Endothelial cell of hepatic sinusoid (primary cell): ENCODE measurements around the gene MYCBP2.
"Not testable (repeated sequence)": the region's sequence is repeated elsewhere in the genome, so short reads cannot be mapped to it uniquely, and the experiment has no call there.

Source experiments
- in situ Hi-C: cut with HindIII; loops from 2 replicates; pipeline ENCODE4 v1.10.0; 2017; ENCODE audit warnings: low sequenced_read_pairs

MYCBP2 gene

GRCh38 chr13:77339408-77339807 is 12.5 kb upstream of the MYCBP2 start:
- in situ Hi-C loops, result no loop called here

GRCh38 chr13:77338961-77339401 is 12.1 kb upstream of the MYCBP2 start:
- in situ Hi-C loops, result no loop called here

- in situ Hi-C loops, result no loop called here
Measured at GRCh38 chr13:77338329-77338728, 11.4 kb upstream of the MYCBP2 start.

GRCh38 chr13:77337159-77337558 is 10.3 kb upstream of the MYCBP2 start:
- in situ Hi-C loops, result no loop called here

GRCh38 chr13:77335543-77335942 is 8.6 kb upstream of the MYCBP2 start:
- in situ Hi-C loops, result no loop called here

GRCh38 chr13:77333594-77333993 is 6.7 kb upstream of the MYCBP2 start:
- in situ Hi-C loops, result no loop called here

GRCh38 chr13:77331421-77331820 is 4.5 kb upstream of the MYCBP2 start:
- in situ Hi-C loops, result no loop called here

GRCh38 chr13:77329911-77330584 is 3.2 kb upstream of the MYCBP2 start:
- in situ Hi-C loops, result no loop called here

- in situ Hi-C loops, result no loop called here
Measured at GRCh38 chr13:77329133-77329910, 2.4 kb upstream of the MYCBP2 start.

GRCh38 chr13:77328819-77329132 is 1.9 kb upstream of the MYCBP2 start:
- in situ Hi-C loops, result no loop called here

GRCh38 chr13:77325371-77325980 is 1.4 kb downstream of the MYCBP2 start:
- in situ Hi-C loops, result no loop called here

- in situ Hi-C loops, result no loop called here
Measured at GRCh38 chr13:77323858-77324257, 3.0 kb downstream of the MYCBP2 start.

GRCh38 chr13:77319536-77319935 is 7.4 kb downstream of the MYCBP2 start:
- in situ Hi-C loops, result no loop called here

GRCh38 chr13:77318741-77319140 is 8.2 kb downstream of the MYCBP2 start:
- in situ Hi-C loops, result no loop called here

GRCh38 chr13:77316430-77316829 is 10.5 kb downstream of the MYCBP2 start:
- in situ Hi-C loops, result no loop called here

- in situ Hi-C loops, result not testable (repeated sequence)
Measured at GRCh38 chr13:77315509-77315908, 11.4 kb downstream of the MYCBP2 start.

GRCh38 chr13:77313923-77314322 is 13.0 kb downstream of the MYCBP2 start:
- in situ Hi-C loops, result no loop called here

GRCh38 chr13:77312311-77312710 is 14.6 kb downstream of the MYCBP2 start:
- in situ Hi-C loops, result no loop called here

- in situ Hi-C loops, result no loop called here
Measured at GRCh38 chr13:77310579-77311279, 16.2 kb downstream of the MYCBP2 start.

- in situ Hi-C loops, result no loop called here
Measured at GRCh38 chr13:77310161-77310560, 16.7 kb downstream of the MYCBP2 start.

- in situ Hi-C loops, result no loop called here
Measured at GRCh38 chr13:77309254-77309653, 17.6 kb downstream of the MYCBP2 start.
